ENCODE data around the gene SLC12A7.

The SLC12A7 gene

GRCh38 chr5:1058988-1059883 is 52.6 kb downstream of the SLC12A7 start:
- no peak for DNase-seq
- Histone ChIP-seq H3K36me3 (ENCODE audit: control insufficient read depth in 4 of 4, insufficient read depth in 4 of 4, low read length in 3 of 4) (peaks cover 7 to 89% (median 58%) of the 10 kb centered on the region in 4 experiments), H3K27ac (ENCODE audit: insufficient read depth in 1 of 2, low read depth in 1 of 2, low read length in 2 of 2, poor library complexity in 1 of 2, severe bottlenecking in 2 of 2) (no peak overlapping the region), H3K4me3 (ENCODE audit: control insufficient read depth in 1 of 7, extremely low read depth in 1 of 7, insufficient read depth in 4 of 7, low read depth in 2 of 7, low read length in 6 of 7) (no peak overlapping the region), H3K9me3 (ENCODE audit: control extremely low read depth in 1 of 5, control insufficient read depth in 4 of 5, insufficient read depth in 2 of 5, low read depth in 1 of 5, low read length in 4 of 5) (no peaks in the 10 kb centered on the region), H3K4me1 (ENCODE audit: control extremely low read depth in 1 of 4, control insufficient read depth in 4 of 4, insufficient read depth in 4 of 4, low read length in 3 of 4) (no peaks in the 10 kb centered on the region), H3K27me3 (replicated peaks in 2 of 5; ENCODE audit: control insufficient read depth in 4 of 5, insufficient read depth in 5 of 5, low read length in 4 of 5) (no peaks in the 10 kb centered on the region)
- ChIA-PET POLR2A (no interaction called here), CTCF (interaction anchor here (0.7 kb wide), 1 partner anchor 109 kb away, joined by 3 read pairs; no protein-coding TSS in a partner anchor)
- WGBS (ENCODE audit: insufficient coverage), result 96% methylated on average over 26 of the region's 34 CpGs

- ChIA-PET POLR2A (no interaction called here), CTCF (interaction anchor here (0.7 to 1.9 kb wide), 2 partner anchors 10 to 110 kb away, joined by 3 to 4 read pairs; no protein-coding TSS in a partner anchor)
- WGBS (ENCODE audit: insufficient coverage), result 97% methylated on average over 34 of the region's 36 CpGs
- DNase-seq, result no peak
- Histone ChIP-seq H3K27ac (ENCODE audit: insufficient read depth in 1 of 2, low read depth in 1 of 2, low read length in 2 of 2, poor library complexity in 1 of 2, severe bottlenecking in 2 of 2) (no peak overlapping the region), H3K9me3 (ENCODE audit: control extremely low read depth in 1 of 5, control insufficient read depth in 4 of 5, insufficient read depth in 2 of 5, low read depth in 1 of 5, low read length in 4 of 5) (no peaks in the 10 kb centered on the region), H3K4me3 (ENCODE audit: control insufficient read depth in 1 of 7, extremely low read depth in 1 of 7, insufficient read depth in 4 of 7, low read depth in 2 of 7, low read length in 6 of 7) (no peak overlapping the region), H3K4me1 (ENCODE audit: control extremely low read depth in 1 of 4, control insufficient read depth in 4 of 4, insufficient read depth in 4 of 4, low read length in 3 of 4) (no peaks in the 10 kb centered on the region), H3K27me3 (replicated peaks in 2 of 5; ENCODE audit: control insufficient read depth in 4 of 5, insufficient read depth in 5 of 5, low read length in 4 of 5) (no peaks in the 10 kb centered on the region), H3K36me3 (ENCODE audit: control insufficient read depth in 4 of 4, insufficient read depth in 4 of 4, low read length in 3 of 4) (peaks cover 7 to 91% (median 62%) of the 10 kb centered on the region in 4 experiments)
Measured at GRCh38 chr5:1058083-1058945, 53.5 kb downstream of the SLC12A7 start.

- Histone ChIP-seq H3K9me3 (ENCODE audit: control extremely low read depth in 1 of 5, control insufficient read depth in 4 of 5, insufficient read depth in 2 of 5, low read depth in 1 of 5, low read length in 4 of 5) (no peaks in the 10 kb centered on the region), H3K4me1 (ENCODE audit: control extremely low read depth in 1 of 4, control insufficient read depth in 4 of 4, insufficient read depth in 4 of 4, low read length in 3 of 4) (no peaks in the 10 kb centered on the region), H3K36me3 (ENCODE audit: control insufficient read depth in 4 of 4, insufficient read depth in 4 of 4, low read length in 3 of 4) (peaks cover 7 to 91% (median 64%) of the 10 kb centered on the region in 4 experiments), H3K4me3 (ENCODE audit: control insufficient read depth in 1 of 7, extremely low read depth in 1 of 7, insufficient read depth in 4 of 7, low read depth in 2 of 7, low read length in 6 of 7) (no peak overlapping the region), H3K27me3 (replicated peaks in 2 of 5; ENCODE audit: control insufficient read depth in 4 of 5, insufficient read depth in 5 of 5, low read length in 4 of 5) (no peaks in the 10 kb centered on the region), H3K27ac (ENCODE audit: insufficient read depth in 1 of 2, low read depth in 1 of 2, low read length in 2 of 2, poor library complexity in 1 of 2, severe bottlenecking in 2 of 2) (no peak overlapping the region)
- ChIA-PET CTCF (interaction anchor here (1.9 kb wide), 1 partner anchor 10 kb away, joined by 4 read pairs; no protein-coding TSS in a partner anchor), POLR2A (no interaction called here)
- WGBS (ENCODE audit: insufficient coverage), result 88% methylated on average over 34 of the region's 36 CpGs
- no peak for DNase-seq
Measured at GRCh38 chr5:1057485-1058082, 54.3 kb downstream of the SLC12A7 start.

- Histone ChIP-seq H3K4me3 (ENCODE audit: control insufficient read depth in 1 of 7, extremely low read depth in 1 of 7, insufficient read depth in 4 of 7, low read depth in 2 of 7, low read length in 6 of 7) (no peak overlapping the region), H3K27me3 (replicated peaks in 2 of 5; ENCODE audit: control insufficient read depth in 4 of 5, insufficient read depth in 5 of 5, low read length in 4 of 5) (no peaks in the 10 kb centered on the region), H3K9me3 (ENCODE audit: control extremely low read depth in 1 of 5, control insufficient read depth in 4 of 5, insufficient read depth in 2 of 5, low read depth in 1 of 5, low read length in 4 of 5) (no peaks in the 10 kb centered on the region), H3K36me3 (ENCODE audit: control insufficient read depth in 4 of 4, insufficient read depth in 4 of 4, low read length in 3 of 4) (peaks cover 8 to 91% (median 67%) of the 10 kb centered on the region in 4 experiments), H3K4me1 (ENCODE audit: control extremely low read depth in 1 of 4, control insufficient read depth in 4 of 4, insufficient read depth in 4 of 4, low read length in 3 of 4) (no peaks in the 10 kb centered on the region), H3K27ac (ENCODE audit: insufficient read depth in 1 of 2, low read depth in 1 of 2, low read length in 2 of 2, poor library complexity in 1 of 2, severe bottlenecking in 2 of 2) (no peak overlapping the region)
- ChIA-PET CTCF (interaction anchor here (1.9 kb wide), 1 partner anchor 11 kb away, joined by 4 read pairs; no protein-coding TSS in a partner anchor), POLR2A (no interaction called here)
- WGBS (ENCODE audit: insufficient coverage), result 92% methylated on average over 26 of the region's 27 CpGs
- no peak for DNase-seq
Measured at GRCh38 chr5:1056611-1057484, 55.0 kb downstream of the SLC12A7 start.

GRCh38 chr5:1055896-1056610 is 55.8 kb downstream of the SLC12A7 start:
- no peak overlapping the region for H3K4me3 ChIP-seq (ENCODE audit: control insufficient read depth in 1 of 7, extremely low read depth in 1 of 7, insufficient read depth in 4 of 7, low read depth in 2 of 7, low read length in 6 of 7)
- ChIA-PET POLR2A (no interaction called here), CTCF (interaction anchor here (0.8 kb wide), 1 partner anchor 85 kb away, joined by 3 read pairs; no protein-coding TSS in a partner anchor)
- no peaks in the 10 kb centered on the region for H3K9me3 ChIP-seq (ENCODE audit: control extremely low read depth in 1 of 5, control insufficient read depth in 4 of 5, insufficient read depth in 2 of 5, low read depth in 1 of 5, low read length in 4 of 5)
- no peaks in the 10 kb centered on the region for H3K4me1 ChIP-seq (ENCODE audit: control extremely low read depth in 1 of 4, control insufficient read depth in 4 of 4, insufficient read depth in 4 of 4, low read length in 3 of 4)
- 97% methylated on average over 33 of the region's 39 CpGs for WGBS (ENCODE audit: insufficient coverage)
- no peak for DNase-seq
- no peak overlapping the region for H3K27ac ChIP-seq (ENCODE audit: insufficient read depth in 1 of 2, low read depth in 1 of 2, low read length in 2 of 2, poor library complexity in 1 of 2, severe bottlenecking in 2 of 2)
- H3K27me3 ChIP-seq (replicated peaks in 2 of 5; ENCODE audit: control insufficient read depth in 4 of 5, insufficient read depth in 5 of 5, low read length in 4 of 5), result no peaks in the 10 kb centered on the region
- H3K36me3 ChIP-seq (ENCODE audit: control insufficient read depth in 4 of 4, insufficient read depth in 4 of 4, low read length in 3 of 4), result peaks cover 10 to 97% (median 68%) of the 10 kb centered on the region in 4 experiments
